ENCODE measurements around the gene CAPZA1. TPM values are rescaled to one million over a fixed set of nuclear protein-coding genes. Genes with fewer than 3 reads are reported as not detected.

Gene CAPZA1
- total RNA-seq, 2 experiments from 2014 or later, result 234 TPM

GRCh38 chr1:112698366-112699310, 79.0 kb downstream of the CAPZA1 start:
- Histone ChIP-seq H3K4me2 (ENCODE audit: low read length) (no peak overlapping the region), H3K9me2 (ENCODE audit: insufficient read depth, low read length) (no peaks in the 10 kb centered on the region), H3K27ac (ENCODE audit: low read depth, low read length, poor library complexity, severe bottlenecking) (no peak overlapping the region), H4K20me1 (ENCODE audit: insufficient read depth, low read length) (no peaks in the 10 kb centered on the region), H3K4me3 (ENCODE audit: low read depth, low read length, poor library complexity, severe bottlenecking) (no peak overlapping the region), H3K36me3 (ENCODE audit: insufficient read depth, low read length) (no peaks in the 10 kb centered on the region), H2AFZ (ENCODE audit: low read length) (no peak overlapping the region), H3K4me1 (ENCODE audit: insufficient read depth, low read length, poor library complexity, severe bottlenecking) (peaks cover 38% of the 10 kb centered on the region), H3K79me2 (ENCODE audit: insufficient read depth, low read depth, low read length) (no peaks in the 10 kb centered on the region), H3K9me3 (ENCODE audit: low read length) (no peaks in the 10 kb centered on the region)
- ChIA-PET POLR2A (interaction anchor here (0.7 to 1.1 kb wide), 2 partner anchors 77 to 81 kb away, joined by 3 to 5 read pairs; no protein-coding TSS in a partner anchor), CTCF (ENCODE audit: unreplicated experiment) (no interaction called here)
- intact Hi-C loops (cut with micrococcal nuclease; ENCODE audit: unreplicated experiment), result no loop called here
- no TSS peak for BruUV-seq (replicated peaks)
- DNase-seq (ENCODE audit: low spot score), result no peak
- no peak for TF ChIP-seq CTCF (conservative IDR thresholded peaks at IDR 0.05; ENCODE audit: low read length)
- TF ChIP-seq EZH2phosphoT487 (IDR thresholded peaks at IDR 0.05; ENCODE audit: borderline replicate concordance, low read depth, low read length), result no peak

- Histone ChIP-seq H3K9me2 (ENCODE audit: insufficient read depth, low read length) (no peaks in the 10 kb centered on the region), H3K9me3 (ENCODE audit: low read length) (no peaks in the 10 kb centered on the region), H3K4me3 (ENCODE audit: low read depth, low read length, poor library complexity, severe bottlenecking) (no peak overlapping the region), H2AFZ (ENCODE audit: low read length) (no peak overlapping the region), H3K4me1 (ENCODE audit: insufficient read depth, low read length, poor library complexity, severe bottlenecking) (peaks cover 45% of the 10 kb centered on the region), H3K27ac (ENCODE audit: low read depth, low read length, poor library complexity, severe bottlenecking) (peak overlapping the region; percentile 54), H3K4me2 (ENCODE audit: low read length) (peak overlapping the region; percentile 75; the same call in 1 of the 2 replicates), H3K79me2 (ENCODE audit: insufficient read depth, low read depth, low read length) (no peaks in the 10 kb centered on the region), H4K20me1 (ENCODE audit: insufficient read depth, low read length) (no peaks in the 10 kb centered on the region), H3K36me3 (ENCODE audit: insufficient read depth, low read length) (no peaks in the 10 kb centered on the region)
- CTCF ChIA-PET (ENCODE audit: unreplicated experiment), result no interaction called here
- POLR2A ChIA-PET, result interaction anchor here (0.9 to 1.2 kb wide), 2 partner anchors 10 to 15 kb away, joined by 3 to 4 read pairs; partner anchors contain the start of gene PPM1J
- BruUV-seq (replicated peaks), result no TSS peak
- TF ChIP-seq CTCF (conservative IDR thresholded peaks at IDR 0.05; ENCODE audit: low read length), result no peak
- no peak for TF ChIP-seq EZH2phosphoT487 (IDR thresholded peaks at IDR 0.05; ENCODE audit: borderline replicate concordance, low read depth, low read length)
- intact Hi-C loops (cut with micrococcal nuclease; ENCODE audit: unreplicated experiment), result loop anchor here (2.0 kb wide), 1 partner anchor 25 kb away; the partner anchor contains the start of gene MOV10
- DNase-seq (ENCODE audit: low spot score), result no peak
Measured at GRCh38 chr1:112699425-112700144, 80.0 kb downstream of the CAPZA1 start.

Measured in OCI-LY7 (cell line).